HG03060 (cell line): ENCODE data around the gene LAMC3.

Source experiments
- ATAC-seq: cut with Tn5 transposase; IDR thresholded peaks from one replicate; pipeline ENCODE4 v1.9.1; 2021; ENCODE audit warnings: low read depth, moderate number of reproducible peaks; ENCODE audit not compliant: unreplicated experiment

The LAMC3 gene

GRCh38 chr9:131008086-131008485 is 888 bp upstream of the LAMC3 start:
- ATAC-seq: no peak

- no peak for ATAC-seq
Measured at GRCh38 chr9:131008563-131008908, 438 bp upstream of the LAMC3 start.

- no peak for ATAC-seq
Measured at GRCh38 chr9:131010482-131011273, 1.7 kb downstream of the LAMC3 start.

- ATAC-seq: no peak
Measured at GRCh38 chr9:131011274-131012022, 2.5 kb downstream of the LAMC3 start.

GRCh38 chr9:131012023-131012334 is 3.0 kb downstream of the LAMC3 start:
- ATAC-seq: no peak

- no peak for ATAC-seq
Measured at GRCh38 chr9:131012396-131012917, 3.5 kb downstream of the LAMC3 start.

GRCh38 chr9:131013015-131013755 is 4.2 kb downstream of the LAMC3 start:
- no peak for ATAC-seq

- no peak for ATAC-seq
Measured at GRCh38 chr9:131013771-131014676, 5.0 kb downstream of the LAMC3 start.

GRCh38 chr9:131015112-131015511 is 6.1 kb downstream of the LAMC3 start:
- ATAC-seq: no peak

GRCh38 chr9:131015876-131016397 is 7.0 kb downstream of the LAMC3 start:
- ATAC-seq: no peak

GRCh38 chr9:131017067-131017466 is 8.1 kb downstream of the LAMC3 start:
- ATAC-seq: no peak

- ATAC-seq: no peak
Measured at GRCh38 chr9:131018621-131019020, 9.6 kb downstream of the LAMC3 start.

- ATAC-seq: no peak
Measured at GRCh38 chr9:131019388-131020239, 10.6 kb downstream of the LAMC3 start.

GRCh38 chr9:131020388-131020787 is 11.4 kb downstream of the LAMC3 start:
- no peak for ATAC-seq

- no peak for ATAC-seq
Measured at GRCh38 chr9:131020862-131021261, 11.9 kb downstream of the LAMC3 start.

GRCh38 chr9:131021785-131022184 is 12.8 kb downstream of the LAMC3 start:
- no peak for ATAC-seq

- no peak for ATAC-seq
Measured at GRCh38 chr9:131024978-131025868, 16.2 kb downstream of the LAMC3 start.
